Head of caudate nucleus (tissue), 42 donors: ENCODE data around the gene SUSD4.
A peak's percentile ranks its signal among the peaks of the same experiment; 100 is the strongest.

ENCODE experiments used
- DNase-seq, 42 donors: peaks; one replicate each; pipeline versions ENCODE4 v3.0.0 to v3.0.0-alpha.2; 2020 to 2021; ENCODE audit warnings: mixed read lengths in 7 of 42
- intact Hi-C: fragments of 100-400 bp; cut with DNase I; formaldehyde crosslinking; loops from one replicate; pipeline ENCODE4 v1.15.0; 2022

Gene SUSD4

GRCh38 chr1:223227031-223227430 lies 136.9 kb downstream of the SUSD4 start:
- peak in 3 of 42 donors; percentile 1 to 12 (median 3) for DNase-seq
- intact Hi-C loops = no loop called here

GRCh38 chr1:223226271-223226670 lies 137.7 kb downstream of the SUSD4 start:
- intact Hi-C loops = no loop called here
- DNase-seq = peak in 4 of 42 donors; percentile 1 to 13 (median 6)

- intact Hi-C loops = no loop called here
- DNase-seq = peak in 4 of 42 donors; percentile 3 to 25 (median 8)
These were observed 138.5 kb downstream of the SUSD4 start for GRCh38 chr1:223225481-223225880.

GRCh38 chr1:223225061-223225460 lies 138.9 kb downstream of the SUSD4 start:
- intact Hi-C loops = no loop called here
- peak in 3 of 42 donors; percentile 3 to 18 (median 7) for DNase-seq

- DNase-seq = peak in 5 of 42 donors; percentile 14 to 35 (median 20)
- intact Hi-C loops = no loop called here
These were observed 139.5 kb downstream of the SUSD4 start for GRCh38 chr1:223224465-223224864.

GRCh38 chr1:223223091-223223995 lies 140.6 kb downstream of the SUSD4 start:
- peak in 5 of 42 donors; percentile 3 to 36 (median 13) for DNase-seq

GRCh38 chr1:223222377-223222776 lies 141.6 kb downstream of the SUSD4 start:
- intact Hi-C loops = no loop called here
- no peak for DNase-seq

More at GRCh38 chr1:223223091-223223995, 140.6 kb downstream of the SUSD4 start:
- intact Hi-C loops = no loop called here

GRCh38 chr1:223221686-223222085 lies 142.3 kb downstream of the SUSD4 start:
- peak in 3 of 42 donors; percentile 9 to 29 (median 24) for DNase-seq
- intact Hi-C loops = no loop called here

- intact Hi-C loops = no loop called here
- peak in 1 of 42 donors; percentile 26 for DNase-seq
These were observed 143.9 kb downstream of the SUSD4 start for GRCh38 chr1:223219846-223220610.

GRCh38 chr1:223219318-223219635 lies 144.7 kb downstream of the SUSD4 start:
- intact Hi-C loops = no loop called here
- peak in 3 of 42 donors; percentile 6 to 23 (median 14) for DNase-seq

- DNase-seq = peak in 2 of 42 donors; percentile 9 to 11
- intact Hi-C loops = no loop called here
These were observed 146.2 kb downstream of the SUSD4 start for GRCh38 chr1:223217781-223218180.

GRCh38 chr1:223216531-223217205 lies 147.3 kb downstream of the SUSD4 start:
- DNase-seq = peak in 3 of 42 donors; percentile 5 to 15 (median 14)
- intact Hi-C loops = no loop called here

- intact Hi-C loops = no loop called here
- peak in 1 of 42 donors; percentile 25 for DNase-seq
These were observed 147.9 kb downstream of the SUSD4 start for GRCh38 chr1:223216074-223216473.

- DNase-seq = peak in 1 of 42 donors; percentile 16
- intact Hi-C loops = no loop called here
These were observed 148.9 kb downstream of the SUSD4 start for GRCh38 chr1:223215026-223215425.

GRCh38 chr1:223214261-223214807 lies 149.6 kb downstream of the SUSD4 start:
- intact Hi-C loops = no loop called here
- DNase-seq = peak in 13 of 42 donors; percentile 19 to 68 (median 32)

GRCh38 chr1:223212441-223212840 lies 151.5 kb downstream of the SUSD4 start:
- peak in 2 of 42 donors; percentile 15 to 18 for DNase-seq
- intact Hi-C loops = no loop called here

- peak in 1 of 42 donors; percentile 19 for DNase-seq
- intact Hi-C loops = no loop called here
These were observed 152.5 kb downstream of the SUSD4 start for GRCh38 chr1:223211323-223211985.

- intact Hi-C loops = no loop called here
- no peak for DNase-seq
These were observed 153.2 kb downstream of the SUSD4 start for GRCh38 chr1:223210788-223211120.
